ENCODE data around the gene TRMT2B. TPM values are rescaled to one million over a fixed set of nuclear protein-coding genes. Genes with fewer than 3 reads are reported as not detected.
A peak's percentile ranks its signal among the peaks of the same experiment; 100 is the strongest.
"Not testable (repeated sequence)": the region's sequence is repeated elsewhere in the genome, so short reads cannot be mapped to it uniquely, and the experiment has no call there.

Gene TRMT2B, protein sequence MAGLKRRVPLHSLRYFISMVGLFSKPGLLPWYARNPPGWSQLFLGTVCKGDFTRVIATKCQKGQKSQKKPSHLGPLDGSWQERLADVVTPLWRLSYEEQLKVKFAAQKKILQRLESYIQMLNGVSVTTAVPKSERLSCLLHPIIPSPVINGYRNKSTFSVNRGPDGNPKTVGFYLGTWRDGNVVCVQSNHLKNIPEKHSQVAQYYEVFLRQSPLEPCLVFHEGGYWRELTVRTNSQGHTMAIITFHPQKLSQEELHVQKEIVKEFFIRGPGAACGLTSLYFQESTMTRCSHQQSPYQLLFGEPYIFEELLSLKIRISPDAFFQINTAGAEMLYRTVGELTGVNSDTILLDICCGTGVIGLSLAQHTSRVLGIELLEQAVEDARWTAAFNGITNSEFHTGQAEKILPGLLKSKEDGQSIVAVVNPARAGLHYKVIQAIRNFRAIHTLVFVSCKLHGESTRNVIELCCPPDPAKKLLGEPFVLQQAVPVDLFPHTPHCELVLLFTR
- 17.0 TPM for total RNA-seq

DNA sequence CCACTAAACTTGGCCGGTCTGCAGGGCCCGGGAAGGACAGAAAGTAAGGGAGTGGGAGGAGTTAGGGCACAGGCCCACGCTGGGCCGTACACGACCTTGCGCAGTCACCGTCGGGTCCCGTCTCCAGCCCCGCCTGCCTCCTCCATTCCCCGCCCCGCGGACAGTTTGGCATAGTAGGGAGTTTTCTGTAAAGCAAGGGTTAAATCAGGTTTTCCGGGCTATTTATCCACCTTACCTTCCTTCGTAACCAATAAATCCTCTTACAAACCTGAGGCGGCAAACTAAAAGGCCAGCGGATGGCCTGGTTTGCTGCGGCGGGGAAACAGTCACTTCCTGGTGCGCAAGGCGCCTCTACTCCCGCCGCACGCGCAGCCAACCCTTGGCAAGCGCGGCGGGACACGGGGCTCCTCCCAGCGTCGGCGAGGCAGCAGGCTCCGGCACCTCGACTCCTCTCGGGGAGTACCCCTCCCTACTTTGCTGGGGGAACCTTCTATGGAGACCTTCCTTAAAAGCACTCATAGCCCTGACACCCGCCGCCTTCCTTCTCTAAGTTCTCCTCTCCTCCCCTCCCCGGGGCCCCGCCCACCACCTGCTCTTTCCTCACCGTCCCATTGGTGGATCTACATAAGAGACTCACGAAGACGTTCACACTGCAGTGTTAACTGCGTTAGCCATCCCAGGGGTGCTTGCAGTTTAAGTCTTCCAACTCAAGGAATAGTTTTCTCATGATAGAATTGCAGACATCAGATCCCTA, at the start of gene TRMT2B:
TRMT2B (minus strand) TSS at position 563 of the 754 bp plus-strand sequence. CDS start 9,822 bp downstream, outside the sequence.
- peak; percentile 48 to 92 (median 85) for DNase-seq (ENCODE audit: low read depth in 2 of 3, low spot score in 2 of 3)

DNA sequence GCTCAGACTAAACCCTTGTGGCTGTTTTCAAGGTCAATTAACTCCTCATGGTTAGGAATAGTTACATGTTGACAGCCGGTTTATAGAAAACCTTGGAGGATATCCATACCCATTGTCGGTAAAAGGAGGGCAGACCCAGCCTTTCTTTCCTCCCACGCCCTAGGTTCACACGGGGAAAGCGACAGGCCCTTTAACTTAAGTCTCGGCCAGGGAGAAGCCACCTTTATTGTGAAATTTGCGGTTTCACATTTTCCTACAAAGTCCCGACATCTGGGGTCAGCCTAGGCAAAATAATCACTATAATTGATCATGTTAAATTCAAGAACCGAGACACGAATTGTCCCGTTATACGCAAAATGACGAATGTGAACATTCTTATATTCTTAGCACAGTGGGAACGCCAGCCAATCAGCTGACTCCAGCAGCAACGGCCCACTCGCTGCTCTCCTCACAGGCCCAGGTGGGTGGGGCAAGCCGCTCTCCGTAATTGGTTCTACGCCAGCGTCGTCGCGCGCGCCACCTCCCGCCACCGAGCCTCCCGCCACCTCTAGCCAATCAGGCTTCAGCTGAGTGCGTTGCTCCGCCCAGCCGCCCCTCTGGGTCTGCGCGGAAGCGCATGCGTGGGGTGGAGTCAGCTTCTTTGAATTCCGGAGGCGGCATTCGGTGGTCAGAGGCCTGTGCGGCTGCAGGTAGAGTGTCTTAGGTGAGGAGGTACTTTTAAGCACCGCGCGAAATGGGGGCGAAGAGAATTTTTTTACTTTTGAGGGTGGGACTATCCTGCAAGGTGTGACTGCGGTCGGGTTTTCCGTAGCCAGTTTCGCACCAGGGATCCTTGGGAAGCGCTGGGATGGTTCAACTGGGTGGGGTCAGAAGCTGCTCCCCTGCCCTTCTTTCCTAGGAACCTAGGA, 45.9 kb upstream of the TRMT2B start, which contains the start of gene CENPI:
CENPI (plus strand) TSS at position 659 of the 908 bp plus-strand sequence. CDS start 2,867 bp downstream, outside the sequence.
- peak; percentile 74 to 94 (median 91) for DNase-seq (ENCODE audit: low read depth in 2 of 3, low spot score in 2 of 3)

DNA sequence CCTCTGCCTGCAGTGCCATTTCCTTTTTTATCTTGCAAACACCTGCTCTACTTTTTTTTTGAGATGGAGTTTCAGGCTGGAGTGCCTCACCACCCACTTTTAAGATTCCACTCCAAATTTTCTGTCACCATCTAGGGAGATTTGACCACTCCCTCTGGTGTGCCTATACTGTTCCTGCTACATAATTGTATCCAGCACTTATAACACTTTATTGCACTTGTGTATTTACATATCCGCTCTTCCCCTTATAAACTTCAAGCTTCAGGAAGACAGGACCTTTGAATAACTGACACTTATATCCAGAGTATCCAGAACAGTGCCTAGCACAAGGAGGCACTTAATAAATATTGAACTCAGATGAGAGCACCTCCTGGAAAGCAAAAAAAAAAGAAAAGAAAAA, 39.9 kb upstream of the TRMT2B start:
- DNase-seq (ENCODE audit: low read depth in 2 of 3, low spot score in 2 of 3), result no peak

DNA sequence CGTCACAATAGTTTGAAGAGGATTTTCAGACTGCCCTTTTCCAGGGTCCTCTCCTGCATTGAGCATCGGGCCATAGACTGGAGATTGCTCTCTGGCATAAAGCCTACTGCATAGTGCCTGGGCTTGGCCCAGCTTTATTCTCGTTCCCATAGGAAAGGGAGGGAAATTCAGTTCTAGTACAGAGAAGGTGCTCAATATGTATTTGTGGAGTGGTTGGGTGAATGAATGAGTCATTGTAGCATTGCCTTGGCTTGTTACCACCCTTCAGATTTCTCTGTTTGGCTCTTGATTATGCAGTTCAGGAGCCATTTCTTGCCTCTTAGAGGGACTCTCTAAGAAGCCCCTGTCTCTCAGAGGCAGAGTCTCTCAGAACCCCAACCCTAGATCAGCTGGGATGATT, 29.3 kb upstream of the TRMT2B start:
- no peak for DNase-seq (ENCODE audit: low read depth in 2 of 3, low spot score in 2 of 3)

DNA sequence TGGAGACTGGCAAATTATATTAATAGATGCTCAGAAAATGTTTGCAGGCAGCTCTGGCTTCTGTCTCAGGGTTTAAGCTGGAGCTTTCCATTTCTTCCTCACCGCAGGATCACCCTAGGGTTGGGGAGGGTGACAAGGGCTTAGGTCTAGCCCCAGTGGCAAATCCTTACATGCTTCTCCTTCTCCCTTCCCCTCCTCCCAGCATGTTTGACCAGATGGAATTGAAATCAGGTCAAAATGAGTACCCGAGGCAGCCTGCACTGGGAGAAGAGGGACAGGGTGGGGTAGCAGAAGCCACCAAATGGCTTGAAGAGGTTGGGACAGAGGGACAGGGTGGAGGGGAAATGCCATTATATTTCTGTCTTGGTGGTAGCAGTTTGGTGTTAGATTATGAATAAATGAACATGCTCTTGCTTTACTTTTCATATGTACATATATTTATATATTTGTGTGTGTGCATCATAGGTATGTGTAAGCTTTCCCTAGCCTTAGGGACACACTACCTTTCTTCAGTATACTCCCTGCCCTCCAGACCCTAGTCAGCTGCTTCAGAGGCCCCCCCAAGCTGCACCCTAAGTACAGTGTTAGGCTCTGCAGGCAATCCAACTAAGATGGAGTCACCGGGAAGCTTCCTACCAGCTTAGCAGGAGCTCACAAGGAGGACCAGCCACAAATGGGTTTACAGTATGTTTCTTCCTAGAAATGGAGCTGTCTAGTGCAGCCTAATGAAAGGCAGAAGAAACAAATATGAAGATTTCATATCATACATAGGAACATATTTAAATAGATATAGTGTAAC, 28.6 kb upstream of the TRMT2B start:
- no peak for DNase-seq (ENCODE audit: low read depth in 2 of 3, low spot score in 2 of 3)

DNA sequence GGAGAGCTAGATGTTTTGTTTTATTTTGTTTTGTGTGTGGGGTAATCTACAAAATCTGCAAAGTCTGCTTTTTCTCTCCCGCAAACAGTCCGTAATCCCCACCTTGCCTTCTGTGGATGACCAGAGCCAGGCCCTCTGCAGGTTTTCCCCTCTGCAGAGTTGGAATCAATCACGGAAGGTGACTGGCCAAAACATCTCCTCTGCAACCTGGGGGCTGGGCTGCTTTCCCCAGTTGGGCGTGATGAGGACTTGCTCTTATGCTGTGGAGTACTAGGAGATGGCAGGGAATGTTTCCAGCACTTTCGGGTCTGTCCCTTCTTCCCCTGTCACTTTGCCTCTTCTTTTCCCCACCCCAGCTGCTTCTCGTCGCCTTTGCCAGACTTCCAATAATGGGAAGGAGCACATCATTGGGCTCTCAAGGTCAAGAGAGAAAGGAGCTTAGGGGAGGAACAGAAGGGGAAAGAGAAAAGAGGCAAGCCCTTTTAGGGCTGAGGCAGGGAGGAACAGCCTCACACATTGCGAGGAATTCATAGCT, 27.9 kb upstream of the TRMT2B start:
- DNase-seq (ENCODE audit: low read depth in 2 of 3, low spot score in 2 of 3), result no peak

DNA sequence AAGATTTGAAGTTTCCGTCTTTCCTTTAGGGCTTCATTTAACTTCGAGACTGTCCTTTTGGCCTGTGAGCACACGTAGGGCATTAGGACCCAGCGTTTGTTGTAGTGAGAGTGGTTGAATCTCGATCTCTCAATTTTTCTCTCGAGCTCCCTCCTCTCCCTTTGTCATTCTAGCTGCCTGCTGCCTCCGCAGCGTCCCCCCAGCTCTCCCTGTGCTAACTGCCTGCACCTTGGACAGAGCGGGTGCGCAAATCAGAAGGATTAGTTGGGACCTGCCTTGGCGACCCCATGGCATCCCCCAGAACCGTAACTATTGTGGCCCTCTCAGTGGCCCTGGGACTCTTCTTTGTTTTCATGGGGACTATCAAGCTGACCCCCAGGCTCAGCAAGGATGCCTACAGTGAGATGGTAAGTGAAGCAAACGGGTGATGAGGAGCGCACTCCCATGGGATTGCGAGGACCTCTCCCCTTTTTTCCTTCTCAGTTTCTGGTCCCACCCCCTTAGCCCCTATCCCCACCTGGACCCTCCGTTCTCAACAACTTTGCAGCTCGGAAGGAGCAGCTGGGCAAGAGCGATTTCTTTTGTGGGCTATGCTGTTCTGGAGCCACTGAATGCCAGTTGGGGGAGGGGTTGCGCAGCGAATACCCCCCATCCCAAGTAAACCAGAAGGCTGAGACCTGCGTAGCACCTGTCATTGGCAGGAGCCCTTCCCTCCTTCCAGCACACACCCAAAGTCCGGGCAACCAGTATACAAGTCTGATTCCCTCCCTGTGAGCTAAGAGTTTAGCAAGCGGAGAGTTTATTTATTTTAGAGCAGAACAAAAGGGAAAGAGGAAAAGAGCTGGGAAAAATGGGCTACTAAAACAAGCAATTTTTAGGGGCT, 27.0 kb upstream of the TRMT2B start, which contains the start of gene TMEM35A:
TMEM35A (plus strand) TSS at position 164 of the 883 bp plus-strand sequence; CDS start at position 288, 124 bp downstream.
- no peak for DNase-seq (ENCODE audit: low read depth in 2 of 3, low spot score in 2 of 3)

DNA sequence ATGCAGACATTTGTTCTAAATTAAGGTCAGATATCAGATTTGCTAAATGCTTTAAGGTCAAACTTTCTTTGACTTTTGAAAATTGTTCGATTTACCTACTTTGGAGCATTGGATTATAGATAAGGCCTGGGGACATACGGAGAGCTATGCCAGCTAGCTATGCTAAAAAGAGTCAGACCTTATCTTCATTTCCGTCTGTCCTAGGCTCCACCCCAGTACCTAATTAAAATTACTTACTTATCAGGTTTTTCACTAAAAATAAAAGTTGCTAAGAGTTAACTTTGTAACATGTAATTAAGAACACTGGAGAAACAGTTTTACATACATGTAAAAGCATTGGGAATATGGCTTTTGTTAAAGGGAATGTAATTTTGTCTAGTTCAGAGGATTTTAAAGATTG, 19.7 kb upstream of the TRMT2B start:
- no peak for DNase-seq (ENCODE audit: low read depth in 2 of 3, low spot score in 2 of 3)

DNA sequence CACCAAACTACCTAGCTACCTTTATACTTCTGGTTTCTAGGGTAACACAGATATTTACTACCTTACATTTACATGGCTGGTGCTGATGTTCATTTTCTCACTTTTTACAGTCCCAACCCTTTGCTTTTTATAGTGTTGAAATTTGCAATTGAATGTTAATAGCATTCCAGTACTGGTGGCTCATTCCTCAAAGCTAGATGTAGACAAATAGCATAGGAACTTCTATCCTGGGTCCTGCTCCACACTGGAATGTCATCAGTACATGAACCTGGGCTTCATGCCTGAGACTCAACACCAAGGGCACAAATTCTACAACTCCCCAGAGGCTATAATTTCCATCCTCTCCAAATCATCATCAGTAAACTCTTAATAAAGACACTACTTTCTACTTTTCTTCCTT, 10.3 kb upstream of the TRMT2B start:
- DNase-seq (ENCODE audit: low read depth in 2 of 3, low spot score in 2 of 3), result no peak

DNA sequence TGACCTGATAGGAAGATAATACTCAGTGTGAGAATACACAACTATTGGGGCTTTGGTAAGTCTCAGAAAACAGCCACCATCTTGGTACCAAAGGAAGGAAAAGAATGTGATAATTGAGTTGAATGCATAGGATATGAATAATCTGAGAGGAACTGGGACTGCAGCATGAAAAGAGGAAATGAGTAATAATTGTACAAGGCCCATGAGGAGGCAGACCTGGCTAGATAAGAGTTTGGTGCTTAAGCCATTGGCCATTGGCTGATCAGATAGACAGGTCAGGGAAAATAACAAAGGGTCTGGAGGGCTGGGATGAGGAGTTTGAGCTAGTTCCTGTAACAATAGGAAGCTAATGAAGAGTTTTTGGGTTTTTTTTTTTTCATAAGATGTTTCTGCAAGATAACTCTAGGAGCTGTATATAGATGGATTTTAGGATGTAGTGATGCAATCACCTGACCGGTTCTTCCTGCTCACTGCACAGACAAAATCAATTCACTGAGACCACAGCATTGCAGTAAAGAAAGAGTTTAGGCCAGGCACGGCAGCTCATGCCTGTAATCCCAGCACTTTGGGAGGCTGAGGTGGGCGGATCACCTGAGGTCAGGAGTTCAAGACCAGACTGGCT, 5.3 kb upstream of the TRMT2B start:
- peak in 2 of 3 donors; percentile 11 to 12 for DNase-seq (ENCODE audit: low read depth in 2 of 3, low spot score in 2 of 3)

DNA sequence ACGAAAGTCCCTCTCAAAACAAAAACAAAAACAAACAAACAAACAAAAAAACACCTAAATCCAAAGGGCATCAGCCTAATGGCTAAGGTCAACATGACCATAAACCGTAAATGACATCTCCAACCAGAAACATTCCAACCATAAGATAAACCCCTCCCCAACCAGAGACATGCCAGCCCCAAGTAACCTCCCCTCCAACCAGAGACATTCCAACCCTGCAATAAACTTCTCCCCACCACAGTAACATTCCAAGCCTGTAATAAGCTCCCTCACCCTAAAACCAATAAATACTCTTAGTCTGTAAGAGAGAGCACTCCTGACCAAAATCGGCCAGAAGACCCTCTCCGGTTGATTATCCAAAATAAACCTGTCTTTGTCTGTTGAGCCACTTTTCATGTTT, 4.6 kb upstream of the TRMT2B start:
- not testable (repeated sequence) for DNase-seq (ENCODE audit: low read depth in 2 of 3, low spot score in 2 of 3)

DNA sequence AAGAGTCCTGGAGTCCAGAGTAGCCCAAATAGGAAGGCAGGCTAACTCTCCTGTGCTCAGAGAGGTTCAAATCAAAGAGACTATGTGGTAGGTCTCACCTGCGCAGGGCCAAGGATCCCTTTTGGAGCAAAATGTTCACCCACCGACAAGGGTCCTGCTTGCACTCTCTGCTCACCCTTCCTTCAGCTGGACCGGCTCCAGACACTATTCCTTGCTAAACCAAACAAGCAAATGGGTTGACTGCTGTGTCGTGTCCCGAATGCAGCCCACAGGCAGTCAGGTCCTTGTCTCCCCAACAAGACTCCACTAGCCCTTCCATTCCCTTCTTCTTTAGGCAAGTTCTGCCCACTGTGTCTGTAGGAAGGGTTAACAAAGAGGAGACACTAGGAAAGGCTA, 760 bp downstream of the TRMT2B start:
- DNase-seq (ENCODE audit: low read depth in 2 of 3, low spot score in 2 of 3), result peak in 1 of 3 donors; percentile 9

DNA sequence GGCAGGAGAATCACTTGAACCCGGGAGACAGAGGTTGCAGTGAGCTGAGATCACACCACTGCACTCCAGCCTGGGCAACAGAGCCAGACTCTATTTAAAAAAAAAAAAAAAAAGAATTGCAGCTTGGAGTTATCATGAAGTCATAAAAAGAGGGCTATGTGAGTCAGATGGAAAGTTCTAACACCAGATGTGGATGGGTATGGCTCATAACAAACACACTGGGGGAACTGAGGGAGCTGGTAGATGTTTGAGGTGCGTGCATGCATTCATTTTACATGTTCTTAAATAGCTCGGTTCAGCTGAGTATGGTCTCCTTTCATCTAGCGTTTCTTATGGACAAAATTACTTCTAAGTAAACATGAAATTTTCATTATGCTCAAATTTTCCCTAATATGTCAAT, 11.7 kb downstream of the TRMT2B start:
- DNase-seq (ENCODE audit: low read depth in 2 of 3, low spot score in 2 of 3), result no peak

DNA sequence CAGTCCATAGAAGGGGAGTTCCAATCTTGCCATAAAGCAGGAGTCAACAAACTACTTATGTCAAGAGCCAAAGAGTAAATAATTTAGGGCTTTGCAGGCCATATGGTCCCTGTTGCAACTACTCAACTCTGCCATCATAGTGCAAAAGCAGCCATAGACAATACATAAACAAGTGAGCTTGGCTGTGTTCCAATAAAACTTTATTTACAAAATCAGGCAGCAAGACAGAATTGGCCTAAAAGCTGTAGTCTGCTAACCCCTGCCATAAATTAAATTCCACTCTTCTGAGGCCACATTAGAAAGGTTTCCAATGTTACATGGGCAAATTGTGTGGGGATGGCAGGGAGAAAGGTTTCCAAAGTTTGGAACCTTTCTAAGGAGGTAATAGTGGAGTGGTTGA, 14.7 kb downstream of the TRMT2B start:
- DNase-seq (ENCODE audit: low read depth in 2 of 3, low spot score in 2 of 3), result no peak

DNA sequence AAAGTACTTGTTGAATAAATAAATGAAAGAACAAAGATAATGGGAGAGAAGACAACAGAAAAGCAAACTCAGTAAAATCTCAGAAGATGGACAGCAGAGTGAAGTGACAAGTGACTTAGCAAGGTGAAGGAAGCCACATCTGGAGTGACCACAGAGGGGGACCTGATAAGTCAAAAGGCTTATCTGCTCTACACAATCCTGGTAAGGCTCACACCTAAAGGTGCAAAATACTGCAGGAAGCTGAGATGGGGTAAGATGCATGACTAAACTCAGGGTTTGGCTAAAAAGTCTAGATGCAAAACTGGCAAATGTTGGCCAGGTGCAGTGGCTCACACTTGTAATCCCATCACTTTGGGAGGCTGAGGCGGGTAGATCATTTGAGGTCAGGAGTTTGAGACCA, 22.2 kb downstream of the TRMT2B start:
- no peak for DNase-seq (ENCODE audit: low read depth in 2 of 3, low spot score in 2 of 3)

DNA sequence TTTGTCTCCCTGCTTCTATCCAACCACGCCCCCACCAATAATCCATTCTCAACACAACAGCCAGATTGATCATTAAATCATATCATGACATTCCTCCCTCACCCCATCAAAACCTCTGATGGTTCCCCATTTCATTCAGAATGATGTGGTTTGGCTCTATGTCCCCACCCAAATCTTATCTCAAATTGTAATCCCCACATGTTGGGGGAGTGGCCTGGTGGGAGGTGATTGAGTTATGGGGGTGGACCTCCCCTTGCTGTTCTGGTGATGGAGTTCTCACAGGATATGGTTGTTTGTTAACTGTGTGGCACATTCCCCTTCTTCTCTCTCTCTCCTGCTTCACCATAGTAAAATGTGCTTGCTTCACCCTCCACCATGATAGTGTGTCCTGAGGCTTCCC, 23.3 kb downstream of the TRMT2B start:
- DNase-seq (ENCODE audit: low read depth in 2 of 3, low spot score in 2 of 3), result peak in 1 of 3 donors; percentile 21

DNA sequence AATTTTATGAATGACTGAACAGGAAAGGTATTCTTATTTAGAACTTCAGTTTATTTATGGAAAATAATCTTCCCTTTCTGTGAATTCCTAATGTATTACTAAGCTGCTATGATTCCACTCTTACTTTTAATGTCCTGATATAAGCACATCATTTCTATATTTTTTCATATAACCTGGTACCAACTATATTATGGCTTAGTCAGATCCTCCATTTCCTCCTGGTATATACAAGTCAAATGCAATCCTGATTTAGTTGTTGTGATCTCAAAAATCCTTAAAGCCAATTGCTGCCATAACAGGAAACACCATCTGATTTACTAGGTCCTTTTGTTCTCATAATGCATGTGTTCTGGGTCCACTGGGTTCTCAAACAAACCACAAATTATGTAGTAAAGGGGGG, 26.8 kb downstream of the TRMT2B start:
- DNase-seq (ENCODE audit: low read depth in 2 of 3, low spot score in 2 of 3), result no peak

DNA sequence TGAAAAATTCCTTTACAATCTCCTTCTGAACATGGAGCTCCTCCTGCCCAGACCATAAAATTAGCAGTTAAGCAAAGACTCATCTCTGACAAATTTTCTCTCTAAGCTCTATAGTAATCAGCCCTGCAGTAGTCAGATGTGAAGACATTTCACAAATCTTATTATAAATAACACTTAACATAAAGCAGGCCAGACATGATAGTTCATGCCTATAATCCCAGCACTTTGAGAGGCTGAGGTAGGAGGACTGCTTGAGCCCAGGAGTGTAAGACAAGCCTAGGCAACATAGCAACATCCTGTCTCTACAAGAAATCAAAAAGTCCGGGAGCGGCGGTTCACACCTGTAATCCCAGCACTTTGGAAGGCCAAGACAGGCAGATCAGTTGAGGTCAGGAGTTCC, 29.9 kb downstream of the TRMT2B start:
- no peak for DNase-seq (ENCODE audit: low read depth in 2 of 3, low spot score in 2 of 3)

Data from hematopoietic multipotent progenitor cell (in vitro differentiated cells).